ENCODE measurements around the gene FLT3. TPM values are rescaled to one million over a fixed set of nuclear protein-coding genes. Genes with fewer than 3 reads are reported as not detected.

Gene FLT3
- total and polyA plus RNA-seq, 9 of the 15 experiments (the other 6 are each of a cell fraction or from before 2014, with no cell fraction given): not detected

DNA sequence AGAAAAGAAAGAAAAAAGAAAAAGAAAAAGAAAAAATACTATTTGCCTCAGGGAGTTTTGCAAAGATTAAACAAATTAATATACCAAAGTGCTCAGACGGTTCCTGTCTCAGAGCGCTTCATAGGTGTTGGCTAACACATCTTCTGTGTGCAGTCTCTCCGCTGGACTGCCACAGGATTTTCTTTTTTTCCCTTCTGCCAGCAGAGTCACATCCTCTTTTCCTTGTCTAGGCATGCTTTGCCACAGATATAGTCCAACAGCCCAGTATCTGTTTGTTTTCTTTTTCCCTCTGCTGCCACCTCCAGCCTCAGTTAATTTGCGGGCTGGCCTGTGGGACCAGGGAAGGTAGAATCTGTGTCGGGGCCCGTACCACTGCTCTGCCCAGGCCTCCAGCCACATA lies 108.5 kb downstream of the FLT3 start:
- CTCF ChIA-PET (ENCODE audit: low intra/inter-chr PET ratio): no interaction called here
- FAIRE-seq (no peak), DNase-seq (ENCODE audit: extremely low read depth in 1 of 4, low spot score in 3 of 4) (no peak), ATAC-seq (no peak)
- in situ Hi-C loops (cut with MboI): no loop called here
- Histone ChIP-seq H3K27me3 (ENCODE audit: control insufficient read depth in 2 of 2, insufficient read depth in 2 of 2, low read length in 2 of 2) (peaks cover 0 to 24% of the 10 kb centered on the region in 2 experiments; a peak in 2 of 5 replicates), H3K4me2 (ENCODE audit: insufficient read depth, low read length) (no peak overlapping the region), H3K4me3 (no peak overlapping the region), H2AFZ (ENCODE audit: low read depth, low read length) (no peak overlapping the region), H3K9me3 (replicated peaks; ENCODE audit: control insufficient read depth, insufficient read depth, low read depth, low read length) (no peaks in the 10 kb centered on the region), H4K20me1 (replicated peaks; ENCODE audit: control insufficient read depth, insufficient read depth, low read length) (no peaks in the 10 kb centered on the region), H3K27ac (ENCODE audit: extremely low read depth, low read depth, low read length) (no peak overlapping the region), H3K9me1 (ENCODE audit: control insufficient read depth, insufficient read depth, low read length) (no peaks in the 10 kb centered on the region), H3K9ac (ENCODE audit: insufficient read depth in 1 of 2, low read depth in 2 of 2, low read length in 2 of 2) (no peak overlapping the region), H3K36me3 (ENCODE audit: control insufficient read depth, insufficient read depth, low read length) (no peaks in the 10 kb centered on the region), H3K4me1 (replicated peaks in 1 of 2; ENCODE audit: control insufficient read depth in 2 of 2, insufficient read depth in 2 of 2, low read length in 2 of 2) (no peaks in the 10 kb centered on the region), H3K79me2 (ENCODE audit: control insufficient read depth, insufficient read depth, low read length) (no peaks in the 10 kb centered on the region)
- WGBS (ENCODE audit: insufficient coverage, low coverage, missing lambda C conversion rate): 11% methylated on average over 5 of the region's 6 CpGs
- no TSS peak for BruUV-seq (replicated peaks)
- intact Hi-C loops (cut with micrococcal nuclease): no loop called here
- POLR2A ChIA-PET: no interaction called here
- TF ChIP-seq MTA2 (IDR thresholded peaks at IDR 0.05; ENCODE audit: low read depth) (no peak), NR2C2 (CRISPR knock-in tag; IDR thresholded peaks at IDR 0.05) (no peak), NR2C2 (tag; IDR thresholded peaks at IDR 0.05) (no peak), ZNF586 (CRISPR knock-in tag; conservative IDR thresholded peaks at IDR 0.05) (no peak), ELF4 (CRISPR knock-in tag; IDR thresholded peaks at IDR 0.05) (no peak), TSC22D4 (tag; IDR thresholded peaks at IDR 0.05) (no peak), FUS (optimal IDR thresholded peaks at IDR 0.05; ENCODE audit: low read depth, low read length) (no peak), PCBP1 (IDR thresholded peaks at IDR 0.05; ENCODE audit: low read depth, low read length, poor library complexity, severe bottlenecking) (no peak), TBL1XR1 (IDR thresholded peaks at IDR 0.05; ENCODE audit: low read length in 2 of 2) (no peak), SMAD3 (CRISPR knock-in tag; conservative IDR thresholded peaks at IDR 0.05) (no peak)

Measured in K562 (cell line).